IMR-90 (cell line): Measurements from ENCODE around the gene TMC1. TPM values are rescaled to one million over a fixed set of nuclear protein-coding genes. Genes with fewer than 3 reads are reported as not detected.

Experiments used
- ATAC-seq: fragments of 200-7000 bp; cut with Tn5 transposase; 2 replicates; pipeline ENCODE4 v1.9.1; 2020; ENCODE audit warnings: low read depth, mild to moderate bottlenecking, moderate library complexity
- BruUV-seq: library from RNA; stranded (reverse); fragments of 400-500 nt; replicated peaks from 2 replicates; lab custom pipeline; 2021; lab: Mats Ljungman, UMichigan
- CTCF ChIA-PET: fragments of 300-600 bp; formaldehyde crosslinking; extraction: SDS; loops from one replicate; lab custom pipeline; 2021; ENCODE audit warnings: antibody characterized with exemption; lab: Yijun Ruan, JAX
- POLR2A ChIA-PET: fragments of 300-600 bp; sonication (Branson Sonifier 250); formaldehyde crosslinking; loops from one replicate; lab custom pipeline; 2022; ENCODE audit warnings: antibody characterized with exemption; ENCODE audit not compliant: unreplicated experiment; lab: Charles Lee
- DNase-seq: peaks from one replicate; pipeline ENCODE4 v3.0.0; 2013
- H2AFZ ChIP-seq: replicated peaks from 2 replicates; pipeline ENCODE3; 2013; ENCODE audit warnings: low read length, mild to moderate bottlenecking; ENCODE audit not compliant: poor library complexity
- H2AK5ac ChIP-seq: 2 replicates; pipeline ENCODE4 v1.6.1; 2013; ENCODE audit warnings: low read depth, low read length, inconsistent platforms
- H2AK9ac ChIP-seq: replicated peaks from 2 replicates; pipeline ENCODE3; 2013; ENCODE audit warnings: mild to moderate bottlenecking, low read depth, low read length, moderate library complexity; ENCODE audit not compliant: poor library complexity
- H2BK120ac ChIP-seq: 2 replicates; pipeline ENCODE4 v1.6.1; 2013; ENCODE audit warnings: low read depth, low read length, inconsistent platforms
- H2BK15ac ChIP-seq: 3 replicates; pipeline ENCODE4 v1.6.1; 2013; ENCODE audit warnings: low read depth, low read length, inconsistent platforms
- H2BK20ac ChIP-seq: 2 replicates; pipeline ENCODE4 v1.6.1; 2013; ENCODE audit warnings: low read depth, mild to moderate bottlenecking, inconsistent platforms, low read length, moderate library complexity
- H2BK5ac ChIP-seq: 2 replicates; pipeline ENCODE4 v1.6.1; 2013; ENCODE audit warnings: mild to moderate bottlenecking, low read depth, low read length, inconsistent platforms; ENCODE audit not compliant: poor library complexity, severe bottlenecking
- H3K14ac ChIP-seq: replicated peaks from 2 replicates; pipeline ENCODE4 v1.6.1; 2013; ENCODE audit warnings: low read depth, low read length, inconsistent platforms
- H3K18ac ChIP-seq: 2 replicates; pipeline ENCODE4 v1.6.1; 2013; ENCODE audit warnings: low read depth, low read length, control low read depth
- H3K23ac ChIP-seq: 2 replicates; pipeline ENCODE4 v1.6.1; 2013; ENCODE audit warnings: low read depth, low read length, inconsistent platforms
- H3K27ac ChIP-seq: 2 replicates; pipeline ENCODE4 v1.5.1; 2013; ENCODE audit warnings: mild to moderate bottlenecking, control low read depth, low read length; ENCODE audit not compliant: insufficient read depth
- H3K27me3 ChIP-seq: 2 replicates; pipeline ENCODE4 v1.6.1; 2013; ENCODE audit warnings: low read length; ENCODE audit not compliant: control insufficient read depth, insufficient read depth
- H3K36me3 ChIP-seq: 2 replicates; pipeline ENCODE4 v1.6.1; 2013; ENCODE audit warnings: low read length, mixed read lengths; ENCODE audit not compliant: control insufficient read depth, insufficient read depth
- H3K4ac ChIP-seq: 2 replicates; pipeline ENCODE4 v1.6.1; 2013; ENCODE audit warnings: low read depth, low read length, inconsistent platforms
- H3K4me1 ChIP-seq: 2 replicates; pipeline ENCODE4 v1.6.1; 2013; ENCODE audit warnings: low read length, mixed read lengths; ENCODE audit not compliant: control insufficient read depth, insufficient read depth
- H3K4me2 ChIP-seq: 2 replicates; pipeline ENCODE4 v1.6.1; 2013; ENCODE audit warnings: low read depth, mild to moderate bottlenecking, control low read depth, low read length, moderate library complexity
- H3K4me3 ChIP-seq: 2 replicates; pipeline ENCODE4 v1.5.1; 2013; ENCODE audit warnings: low read depth, mild to moderate bottlenecking, control low read depth, low read length, moderate library complexity; ENCODE audit not compliant: insufficient read depth
- H3K56ac ChIP-seq: 2 replicates; pipeline ENCODE4 v1.6.1; 2013; ENCODE audit warnings: low read length, inconsistent platforms; ENCODE audit not compliant: insufficient read depth; ENCODE audit errors: extremely low read depth
- H3K79me1 ChIP-seq, 2 experiments: 2 replicates each; pipeline ENCODE4 v1.6.1; 2013; ENCODE audit warnings: low read length in 2 of 2, inconsistent platforms in 1 of 2, low read depth in 1 of 2
- H3K9ac ChIP-seq: 2 replicates; pipeline ENCODE4 v1.6.1; 2013; ENCODE audit warnings: low read depth, low read length, control low read depth
- H3K9me1 ChIP-seq: 2 replicates; pipeline ENCODE4 v1.6.1; 2013; ENCODE audit warnings: low read length, inconsistent platforms; ENCODE audit not compliant: insufficient read depth
- H3K9me3 ChIP-seq: 2 replicates; pipeline ENCODE4 v1.6.1; 2013; ENCODE audit warnings: low read length; ENCODE audit not compliant: control insufficient read depth, insufficient read depth
- H4K20me1 ChIP-seq: 2 replicates; pipeline ENCODE4 v1.6.1; 2013; ENCODE audit warnings: low read length, inconsistent platforms; ENCODE audit not compliant: insufficient read depth
- H4K5ac ChIP-seq: 2 replicates; pipeline ENCODE4 v1.6.1; 2013; ENCODE audit warnings: mild to moderate bottlenecking, low read depth, low read length, control low read depth
- H4K8ac ChIP-seq, 2 experiments: 2 replicates each; pipeline ENCODE4 v1.6.1; 2013; ENCODE audit warnings: low read depth in 2 of 2, low read length in 2 of 2, control low read depth in 1 of 2, inconsistent platforms in 1 of 2
- H4K91ac ChIP-seq: 2 replicates; pipeline ENCODE4 v1.6.1; 2013; ENCODE audit warnings: low read depth, low read length, inconsistent platforms; ENCODE audit not compliant: insufficient read depth
- WGBS, 2 experiments: methylation state at CpG; one replicate each; pipeline versions ENCODE4 v1.1.5 to v1.1.7; 2013; ENCODE audit warnings: missing lambda C conversion rate in 2 of 2; ENCODE audit not compliant: insufficient read length in 1 of 2; ENCODE audit errors: extremely low coverage in 2 of 2; 5-methylcytosine and 5-hydroxymethylcytosine counted together
- dilution Hi-C: fragments of 300-500 bp; cut with HindIII; formaldehyde crosslinking; loops from one replicate; pipeline ENCODE4 v1.14.3; 2018; ENCODE audit warnings: low sequenced_read_pairs; ENCODE audit not compliant: unreplicated experiment
- in situ Hi-C: fragments of 300-500 bp; cut with MboI; formaldehyde crosslinking; loops from 3 replicates; pipeline ENCODE4 v1.14.3; 2019; ENCODE audit warnings: low sequenced_read_pairs, inconsistent platforms, mixed read lengths
- intact Hi-C: fragments of 100-400 bp; cut with micrococcal nuclease; formaldehyde crosslinking; loops from 2 replicates; pipeline ENCODE4 v1.10.0; 2022
- polyA plus RNA-seq, 3 experiments: library from polyadenylated mRNA; depleted of rRNA; stranded (reverse); fragments of >200 nt; gene quantifications; 2 replicates each; pipeline ENCODE4 v1.2.3, GENCODE V29; 2012; ENCODE audit warnings: low replicate concordance in 1 of 3
- total RNA-seq: library from RNA; depleted of rRNA; stranded (reverse); fragments of >200 nt; gene quantifications from 2 replicates; pipeline ENCODE4 v1.2.3, GENCODE V29; 2012
- TF ChIP-seq, protein P1 (sequence below): fragments of 150-350 bp; IDR thresholded peaks from 2 replicates; pipeline ENCODE4 v1.6.1; 2017; ENCODE audit warnings: mild to moderate bottlenecking, antibody characterized with exemption, low read length, low read depth

Gene TMC1
- total and polyA plus RNA-seq, 2 of the 4 experiments (the other 2 are of a cell fraction), result not detected

DNA sequence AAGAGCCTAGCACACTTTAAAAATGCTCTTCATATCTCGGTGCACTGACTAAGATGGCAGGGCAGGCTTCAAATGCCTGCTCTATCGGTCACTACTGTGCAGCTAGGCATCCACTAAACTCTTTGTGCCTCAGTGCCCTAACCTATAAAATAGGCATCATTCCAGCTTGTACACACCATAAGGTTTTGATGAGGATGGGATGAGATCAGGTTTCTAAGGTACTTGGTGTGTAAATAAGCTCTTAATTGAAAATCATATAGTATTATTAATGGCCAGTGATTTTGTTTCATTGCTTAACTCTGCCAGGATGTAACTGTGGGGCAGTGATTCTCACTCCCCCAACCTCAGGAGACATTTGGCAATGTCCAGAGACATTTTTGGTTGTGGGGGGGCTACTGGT lies 352.9 kb downstream of the TMC1 start:
- CTCF ChIA-PET, result no interaction called here
- Histone ChIP-seq H2AK9ac (no peak overlapping the region), H3K4me3 (no peak overlapping the region), H2BK120ac (no peak overlapping the region), H3K4ac (no peak overlapping the region), H3K4me2 (no peak overlapping the region), H3K79me1 (no peaks in the 10 kb centered on the region), H4K20me1 (no peaks in the 10 kb centered on the region), H4K5ac (no peak overlapping the region), H3K27ac (no peak overlapping the region), H2AFZ (no peak overlapping the region), H2BK5ac (no peak overlapping the region), H3K23ac (no peak overlapping the region), H3K9me1 (no peaks in the 10 kb centered on the region), H2AK5ac (no peak overlapping the region), H3K9ac (no peak overlapping the region), H3K27me3 (no peaks in the 10 kb centered on the region), H4K91ac (no peak overlapping the region), H3K9me3 (no peaks in the 10 kb centered on the region), H4K8ac (no peak overlapping the region), H2BK20ac (no peak overlapping the region), H3K14ac (no peak overlapping the region), H3K4me1 (no peaks in the 10 kb centered on the region), H2BK15ac (no peak overlapping the region), H3K56ac (no peak overlapping the region), H3K18ac (no peak overlapping the region), H3K36me3 (no peaks in the 10 kb centered on the region)
- DNase-seq (no peak), ATAC-seq (no peak)
- POLR2A ChIA-PET, result no interaction called here
- no CpG with 5 or more reads among the region's 2 CpGs for WGBS, 2 experiments
- in situ Hi-C loops (no loop called here), dilution Hi-C loops (no loop called here), intact Hi-C loops (loop anchor here (5.0 kb wide), 2 partner anchors 33 to 308 kb away; no protein-coding TSS in a partner anchor)
- no TSS peak for BruUV-seq
- TF ChIP-seq, protein P1, sequence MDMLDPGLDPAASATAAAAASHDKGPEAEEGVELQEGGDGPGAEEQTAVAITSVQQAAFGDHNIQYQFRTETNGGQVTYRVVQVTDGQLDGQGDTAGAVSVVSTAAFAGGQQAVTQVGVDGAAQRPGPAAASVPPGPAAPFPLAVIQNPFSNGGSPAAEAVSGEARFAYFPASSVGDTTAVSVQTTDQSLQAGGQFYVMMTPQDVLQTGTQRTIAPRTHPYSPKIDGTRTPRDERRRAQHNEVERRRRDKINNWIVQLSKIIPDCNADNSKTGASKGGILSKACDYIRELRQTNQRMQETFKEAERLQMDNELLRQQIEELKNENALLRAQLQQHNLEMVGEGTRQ, result no peak
